ENCODE measurements around the gene TPPP. TPM values are rescaled to one million over a fixed set of nuclear protein-coding genes. Genes with fewer than 3 reads are reported as not detected.

Gene TPPP
- polyA plus RNA-seq, 1 donor (not counting 4 experiments of a cell fraction or from before 2014, with no cell fraction given) = 0.88 TPM

DNA sequence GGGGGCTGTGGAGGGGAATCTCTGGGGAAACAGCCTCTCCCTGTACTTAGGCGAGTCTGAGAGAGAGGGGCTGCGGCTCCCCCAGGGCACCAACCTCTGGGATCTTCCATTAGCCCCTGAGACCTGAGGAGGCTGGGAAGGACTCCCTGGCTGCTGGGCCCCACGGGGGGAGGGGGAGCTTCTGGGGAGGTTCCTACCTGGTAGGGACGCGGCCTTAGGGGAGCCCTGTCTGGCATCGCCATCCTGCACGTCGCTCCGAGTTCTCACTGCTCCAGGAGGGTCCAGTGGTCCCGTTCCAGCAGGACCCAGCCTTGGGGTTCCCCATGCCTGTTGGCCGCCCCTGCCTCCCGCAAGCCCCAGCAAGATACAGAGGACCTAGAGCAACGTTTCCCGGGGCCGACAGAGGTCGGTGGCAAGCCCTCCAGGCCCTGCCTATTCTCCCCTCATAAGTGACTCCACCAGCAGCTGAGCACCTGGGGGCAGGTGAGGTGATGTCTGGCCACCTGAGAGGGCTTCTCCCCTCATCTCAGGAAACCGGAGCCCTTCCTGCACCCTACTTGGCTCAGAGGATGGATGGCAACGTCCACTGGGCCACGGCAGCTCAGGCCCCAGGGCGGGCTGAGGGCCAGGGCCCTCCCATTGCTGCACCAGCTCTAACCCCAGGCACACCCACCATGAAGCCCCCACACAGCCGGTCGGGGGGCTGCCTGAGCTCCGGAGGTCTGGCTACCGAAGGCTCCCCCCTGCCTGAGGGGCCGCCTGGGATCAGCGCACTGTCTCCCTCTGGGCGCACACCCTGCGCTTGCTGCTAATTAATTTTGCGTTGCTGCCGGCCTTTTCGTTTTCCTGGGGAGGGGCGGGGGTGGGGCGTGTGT, 22.5 kb downstream of the TPPP start:
- Histone ChIP-seq H3K9me3 (ENCODE audit: control insufficient read depth, low read depth, low read length) (no peaks in the 10 kb centered on the region), H3K4me1 (ENCODE audit: control insufficient read depth, extremely low read depth, insufficient read depth, low read length) (peaks cover 13% of the 10 kb centered on the region), H2AFZ (ENCODE audit: control insufficient read depth, low read length) (no peak overlapping the region), H3K4me3 (ENCODE audit: control insufficient read depth in 2 of 3, extremely low read depth in 1 of 3, insufficient read depth in 2 of 3, low read depth in 1 of 3, low read length in 3 of 3) (no peak overlapping the region), H3K36me3 (ENCODE audit: control insufficient read depth in 2 of 2, extremely low read depth in 1 of 2, insufficient read depth in 2 of 2, low read length in 2 of 2) (peaks cover 2 to 5% of the 10 kb centered on the region in 2 experiments), H4K20me1 (ENCODE audit: control insufficient read depth, extremely low read depth, insufficient read depth, low read length) (peaks cover 3% of the 10 kb centered on the region), H3K4me2 (ENCODE audit: control insufficient read depth, extremely low read depth, insufficient read depth, low read depth, low read length) (no peak overlapping the region), H3K27ac (ENCODE audit: control insufficient read depth, insufficient read depth, low read length) (no peak overlapping the region), H3K79me2 (ENCODE audit: control insufficient read depth, insufficient read depth, low read length) (no peaks in the 10 kb centered on the region), H3K27me3 (ENCODE audit: control insufficient read depth, extremely low read depth, insufficient read depth, low read length) (peaks cover 29% of the 10 kb centered on the region), H3K9me1 (ENCODE audit: control insufficient read depth, extremely low read depth, insufficient read depth, low read length) (no peaks in the 10 kb centered on the region), H3K9ac (ENCODE audit: control insufficient read depth, extremely low read depth, insufficient read depth, low read length) (no peak overlapping the region)
- TF ChIP-seq EZH2 (IDR thresholded peaks at IDR 0.05; ENCODE audit: low read length) = no peak
- TF ChIP-seq, protein P1, sequence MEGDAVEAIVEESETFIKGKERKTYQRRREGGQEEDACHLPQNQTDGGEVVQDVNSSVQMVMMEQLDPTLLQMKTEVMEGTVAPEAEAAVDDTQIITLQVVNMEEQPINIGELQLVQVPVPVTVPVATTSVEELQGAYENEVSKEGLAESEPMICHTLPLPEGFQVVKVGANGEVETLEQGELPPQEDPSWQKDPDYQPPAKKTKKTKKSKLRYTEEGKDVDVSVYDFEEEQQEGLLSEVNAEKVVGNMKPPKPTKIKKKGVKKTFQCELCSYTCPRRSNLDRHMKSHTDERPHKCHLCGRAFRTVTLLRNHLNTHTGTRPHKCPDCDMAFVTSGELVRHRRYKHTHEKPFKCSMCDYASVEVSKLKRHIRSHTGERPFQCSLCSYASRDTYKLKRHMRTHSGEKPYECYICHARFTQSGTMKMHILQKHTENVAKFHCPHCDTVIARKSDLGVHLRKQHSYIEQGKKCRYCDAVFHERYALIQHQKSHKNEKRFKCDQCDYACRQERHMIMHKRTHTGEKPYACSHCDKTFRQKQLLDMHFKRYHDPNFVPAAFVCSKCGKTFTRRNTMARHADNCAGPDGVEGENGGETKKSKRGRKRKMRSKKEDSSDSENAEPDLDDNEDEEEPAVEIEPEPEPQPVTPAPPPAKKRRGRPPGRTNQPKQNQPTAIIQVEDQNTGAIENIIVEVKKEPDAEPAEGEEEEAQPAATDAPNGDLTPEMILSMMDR (optimal IDR thresholded peaks at IDR 0.05 in 1 of 3, IDR thresholded peaks at IDR 0.05 in 1 of 3, conservative IDR thresholded peaks at IDR 0.05 in 1 of 3; ENCODE audit: extremely low read depth in 1 of 3, insufficient read depth in 2 of 3, low read length in 3 of 3) = no peak
- FAIRE-seq = no peak
- no peak for DNase-seq (ENCODE audit: low read depth, low spot score)
- dilution Hi-C loops (cut with MboI; ENCODE audit: extremely low pct_ligation_motif_present, low sequenced_read_pairs) = no loop called here

- H3K9me3 ChIP-seq (ENCODE audit: control insufficient read depth, low read depth, low read length) = no peaks in the 10 kb centered on the region
- peaks cover 29% of the 10 kb centered on the region for H3K27me3 ChIP-seq (ENCODE audit: control insufficient read depth, extremely low read depth, insufficient read depth, low read length)
- H3K4me2 ChIP-seq (ENCODE audit: control insufficient read depth, extremely low read depth, insufficient read depth, low read depth, low read length) = no peak overlapping the region
- no peak overlapping the region for H3K9ac ChIP-seq (ENCODE audit: control insufficient read depth, extremely low read depth, insufficient read depth, low read length)
- H3K27ac ChIP-seq (ENCODE audit: control insufficient read depth, insufficient read depth, low read length) = no peak overlapping the region
- no peak overlapping the region for H2AFZ ChIP-seq (ENCODE audit: control insufficient read depth, low read length)
- no peak for DNase-seq (ENCODE audit: low read depth, low spot score)
- FAIRE-seq = no peak
- TF ChIP-seq, protein P1 (optimal IDR thresholded peaks at IDR 0.05 in 1 of 3, IDR thresholded peaks at IDR 0.05 in 1 of 3, conservative IDR thresholded peaks at IDR 0.05 in 1 of 3; ENCODE audit: extremely low read depth in 1 of 3, insufficient read depth in 2 of 3, low read length in 3 of 3) = no peak
- no peak for TF ChIP-seq EZH2 (IDR thresholded peaks at IDR 0.05; ENCODE audit: low read length)
- dilution Hi-C loops (cut with MboI; ENCODE audit: extremely low pct_ligation_motif_present, low sequenced_read_pairs) = no loop called here
- no peaks in the 10 kb centered on the region for H3K9me1 ChIP-seq (ENCODE audit: control insufficient read depth, extremely low read depth, insufficient read depth, low read length)
- H3K4me3 ChIP-seq (ENCODE audit: control insufficient read depth in 2 of 3, extremely low read depth in 1 of 3, insufficient read depth in 2 of 3, low read depth in 1 of 3, low read length in 3 of 3) = no peak overlapping the region
- no peaks in the 10 kb centered on the region for H3K79me2 ChIP-seq (ENCODE audit: control insufficient read depth, insufficient read depth, low read length)
- peaks cover 3% of the 10 kb centered on the region for H4K20me1 ChIP-seq (ENCODE audit: control insufficient read depth, extremely low read depth, insufficient read depth, low read length)
- peaks cover 5% of the 10 kb centered on the region in 2 experiments for H3K36me3 ChIP-seq (ENCODE audit: control insufficient read depth in 2 of 2, extremely low read depth in 1 of 2, insufficient read depth in 2 of 2, low read length in 2 of 2)
- peaks cover 13% of the 10 kb centered on the region for H3K4me1 ChIP-seq (ENCODE audit: control insufficient read depth, extremely low read depth, insufficient read depth, low read length)
Measured at GRCh38 chr5:669842-670395, 23.2 kb downstream of the TPPP start.

Measured in keratinocyte (primary cell).